ENCODE data around the gene VPS13C. TPM values are rescaled to one million over a fixed set of nuclear protein-coding genes. Genes with fewer than 3 reads are reported as not detected.

The VPS13C gene
- total RNA-seq, 3 donors from 2014 or later (not counting 1 experiment from before 2014, with no cell fraction given): 155 to 204 (median 164) TPM

DNA sequence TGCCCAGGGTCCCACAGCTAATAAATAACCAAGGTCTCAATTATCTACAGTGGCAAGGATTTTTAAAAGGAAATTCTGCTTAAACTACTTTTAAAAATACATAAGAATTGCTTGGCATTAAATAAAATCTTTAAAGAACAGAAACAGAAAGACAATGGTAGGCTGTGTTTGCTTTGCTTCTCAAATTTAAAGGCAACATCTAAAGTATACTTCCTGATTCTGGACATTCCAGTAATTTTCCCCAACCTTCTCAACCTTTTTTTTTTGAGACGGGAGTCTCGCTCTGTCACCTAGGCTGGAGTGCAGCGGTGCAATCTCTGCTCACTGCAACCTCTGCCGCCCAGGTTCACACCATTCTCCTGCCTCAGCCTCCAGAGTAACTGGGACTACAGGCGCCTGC, 5.3 kb downstream of the VPS13C start:
- 97% methylated on average over 5 of the region's 5 CpGs for WGBS (ENCODE audit: insufficient coverage)
- no peak for DNase-seq
- no peaks in the 10 kb centered on the region for H3K27me3 Mint-ChIP-seq (ENCODE audit: low read depth in 2 of 2)
- intact Hi-C loops (cut with micrococcal nuclease): no loop called here
- H3K27ac Mint-ChIP-seq: peak overlapping the region; percentile 62 to 82
- no peak overlapping the region for H3K4me3 Mint-ChIP-seq
- peaks cover 4% of the 10 kb centered on the region for H3K4me1 ChIP-seq (ENCODE audit: control insufficient read depth, insufficient read depth, low read length)
- no peaks in the 10 kb centered on the region for H3K9me3 Mint-ChIP-seq
- no peaks in the 10 kb centered on the region for H3K27me3 ChIP-seq (ENCODE audit: control insufficient read depth, insufficient read depth, low read length)
- no peak for ATAC-seq
- H3K36me3 Mint-ChIP-seq: no peaks in the 10 kb centered on the region
- TF ChIP-seq, protein P1, sequence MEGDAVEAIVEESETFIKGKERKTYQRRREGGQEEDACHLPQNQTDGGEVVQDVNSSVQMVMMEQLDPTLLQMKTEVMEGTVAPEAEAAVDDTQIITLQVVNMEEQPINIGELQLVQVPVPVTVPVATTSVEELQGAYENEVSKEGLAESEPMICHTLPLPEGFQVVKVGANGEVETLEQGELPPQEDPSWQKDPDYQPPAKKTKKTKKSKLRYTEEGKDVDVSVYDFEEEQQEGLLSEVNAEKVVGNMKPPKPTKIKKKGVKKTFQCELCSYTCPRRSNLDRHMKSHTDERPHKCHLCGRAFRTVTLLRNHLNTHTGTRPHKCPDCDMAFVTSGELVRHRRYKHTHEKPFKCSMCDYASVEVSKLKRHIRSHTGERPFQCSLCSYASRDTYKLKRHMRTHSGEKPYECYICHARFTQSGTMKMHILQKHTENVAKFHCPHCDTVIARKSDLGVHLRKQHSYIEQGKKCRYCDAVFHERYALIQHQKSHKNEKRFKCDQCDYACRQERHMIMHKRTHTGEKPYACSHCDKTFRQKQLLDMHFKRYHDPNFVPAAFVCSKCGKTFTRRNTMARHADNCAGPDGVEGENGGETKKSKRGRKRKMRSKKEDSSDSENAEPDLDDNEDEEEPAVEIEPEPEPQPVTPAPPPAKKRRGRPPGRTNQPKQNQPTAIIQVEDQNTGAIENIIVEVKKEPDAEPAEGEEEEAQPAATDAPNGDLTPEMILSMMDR (IDR thresholded peaks at IDR 0.05): no peak
- H3K9me3 ChIP-seq (ENCODE audit: control insufficient read depth, insufficient read depth, low read length): no peaks in the 10 kb centered on the region
- no peaks in the 10 kb centered on the region for H3K36me3 ChIP-seq (ENCODE audit: control insufficient read depth, insufficient read depth, low read length)
- H3K27ac ChIP-seq (ENCODE audit: low read length): no peak overlapping the region
- H3K4me1 Mint-ChIP-seq: peaks cover 60 to 71% of the 10 kb centered on the region in 2 donors
- no peak overlapping the region for H3K4me3 ChIP-seq (ENCODE audit: low read length)

DNA sequence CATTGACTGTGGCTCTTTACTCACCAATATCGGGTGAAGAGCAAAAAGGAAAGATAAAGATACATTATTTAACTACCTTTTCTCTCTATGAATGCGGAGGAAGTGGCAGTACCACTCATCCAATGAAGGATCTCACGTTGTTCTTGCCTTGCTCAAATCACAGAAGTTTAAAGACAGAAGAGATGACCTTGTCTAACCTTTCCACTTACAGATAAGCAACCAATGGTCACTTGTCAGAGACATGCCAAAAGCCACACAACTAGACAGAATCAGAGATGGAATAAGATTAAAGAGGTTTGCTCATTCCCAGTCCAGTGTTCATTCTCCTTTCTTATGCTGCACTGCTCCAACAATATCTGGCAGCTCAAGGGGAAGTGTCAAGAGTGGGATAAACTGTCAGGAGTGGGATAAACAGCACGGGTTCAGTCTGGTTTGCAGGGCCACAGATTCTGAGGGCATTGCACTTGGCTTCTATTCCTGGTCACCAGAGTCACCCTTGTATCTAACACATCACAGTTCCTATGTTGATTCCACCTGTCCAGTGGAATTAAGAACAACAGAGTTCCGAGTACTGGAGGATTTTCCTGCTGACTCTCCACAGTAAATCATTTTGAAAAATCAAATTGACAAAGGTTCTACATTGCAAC, 6.7 kb downstream of the VPS13C start:
- H3K4me1 Mint-ChIP-seq: peaks cover 60 to 64% of the 10 kb centered on the region in 2 donors
- intact Hi-C loops (cut with micrococcal nuclease): no loop called here
- H3K27ac Mint-ChIP-seq: peak overlapping the region; percentile 62 to 82
- Histone ChIP-seq H3K36me3 (ENCODE audit: control insufficient read depth, insufficient read depth, low read length) (no peaks in the 10 kb centered on the region), H3K4me3 (ENCODE audit: low read length) (no peak overlapping the region), H3K9me3 (ENCODE audit: control insufficient read depth, insufficient read depth, low read length) (no peaks in the 10 kb centered on the region), H3K4me1 (ENCODE audit: control insufficient read depth, insufficient read depth, low read length) (peaks cover 1% of the 10 kb centered on the region), H3K27me3 (ENCODE audit: control insufficient read depth, insufficient read depth, low read length) (no peaks in the 10 kb centered on the region), H3K27ac (ENCODE audit: low read length) (no peak overlapping the region)
- DNase-seq (no peak), ATAC-seq (no peak)
- 84% methylated on average over 5 of the region's 5 CpGs for WGBS (ENCODE audit: insufficient coverage)
- H3K27me3 Mint-ChIP-seq (ENCODE audit: low read depth in 2 of 2): no peaks in the 10 kb centered on the region
- H3K4me3 Mint-ChIP-seq: no peak overlapping the region
- no peaks in the 10 kb centered on the region for H3K9me3 Mint-ChIP-seq
- TF ChIP-seq, protein P1 (IDR thresholded peaks at IDR 0.05): no peak
- H3K36me3 Mint-ChIP-seq: no peaks in the 10 kb centered on the region

DNA sequence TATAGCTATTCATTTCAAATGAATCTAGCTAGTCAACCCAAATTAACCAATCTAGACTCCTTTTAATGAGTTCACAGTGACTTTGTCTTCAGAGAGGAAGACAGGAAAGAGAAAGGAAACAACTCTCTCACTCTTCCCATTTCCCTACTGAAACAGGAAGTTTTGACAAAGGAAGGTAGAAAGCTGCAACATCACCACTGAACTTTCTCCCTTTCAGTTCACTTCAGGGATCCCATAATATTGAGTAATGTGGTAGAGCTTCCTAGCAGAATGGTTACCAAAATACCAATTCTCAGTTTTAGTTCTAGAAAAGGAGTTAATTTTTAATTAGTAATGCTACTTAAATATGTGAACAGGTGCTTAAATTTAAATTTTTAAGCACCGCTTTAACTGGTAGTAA, 7.5 kb downstream of the VPS13C start:
- Histone ChIP-seq H3K36me3 (ENCODE audit: control insufficient read depth, insufficient read depth, low read length) (no peaks in the 10 kb centered on the region), H3K4me3 (ENCODE audit: low read length) (no peak overlapping the region), H3K27me3 (ENCODE audit: control insufficient read depth, insufficient read depth, low read length) (no peaks in the 10 kb centered on the region), H3K27ac (ENCODE audit: low read length) (no peak overlapping the region), H3K4me1 (ENCODE audit: control insufficient read depth, insufficient read depth, low read length) (no peaks in the 10 kb centered on the region), H3K9me3 (ENCODE audit: control insufficient read depth, insufficient read depth, low read length) (no peaks in the 10 kb centered on the region)
- Mint-ChIP-seq H3K4me1 (peaks cover 54 to 58% of the 10 kb centered on the region in 2 donors), H3K27ac (peak overlapping the region; percentile 62 to 82), H3K9me3 (no peaks in the 10 kb centered on the region), H3K4me3 (no peak overlapping the region), H3K27me3 (ENCODE audit: low read depth in 2 of 2) (no peaks in the 10 kb centered on the region), H3K36me3 (no peaks in the 10 kb centered on the region)
- ATAC-seq (no peak), DNase-seq (no peak)
- intact Hi-C loops (cut with micrococcal nuclease): no loop called here
- TF ChIP-seq, protein P1 (IDR thresholded peaks at IDR 0.05): no peak
- WGBS (ENCODE audit: insufficient coverage): no CpG with 5 or more reads among the region's 1 CpG

DNA sequence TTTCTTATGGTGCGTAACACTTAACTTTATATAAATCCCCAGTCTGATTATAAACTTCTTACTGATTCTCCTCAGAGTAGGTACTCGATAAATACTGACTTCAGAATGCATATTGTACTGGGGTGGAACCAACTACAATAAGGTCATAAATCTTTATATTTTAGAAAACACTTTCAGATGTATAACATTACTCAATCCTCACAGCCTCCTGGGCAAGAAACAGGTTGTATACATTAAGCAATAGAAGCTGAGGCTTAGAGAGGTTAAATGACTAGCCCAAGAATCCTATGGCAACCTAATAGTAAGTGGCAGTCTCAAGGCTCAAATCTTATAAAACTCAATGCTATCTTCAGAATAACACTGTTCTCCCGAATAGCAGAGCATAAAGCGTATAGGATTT, 9.1 kb downstream of the VPS13C start:
- Mint-ChIP-seq H3K27me3 (ENCODE audit: low read depth in 2 of 2) (no peaks in the 10 kb centered on the region), H3K4me1 (peaks cover 48 to 57% of the 10 kb centered on the region in 2 donors), H3K36me3 (no peaks in the 10 kb centered on the region), H3K4me3 (no peak overlapping the region), H3K27ac (peak overlapping the region; percentile 41 to 52), H3K9me3 (no peaks in the 10 kb centered on the region)
- Histone ChIP-seq H3K4me3 (ENCODE audit: low read length) (no peak overlapping the region), H3K4me1 (ENCODE audit: control insufficient read depth, insufficient read depth, low read length) (peaks cover 4% of the 10 kb centered on the region), H3K9me3 (ENCODE audit: control insufficient read depth, insufficient read depth, low read length) (no peaks in the 10 kb centered on the region), H3K36me3 (ENCODE audit: control insufficient read depth, insufficient read depth, low read length) (no peaks in the 10 kb centered on the region), H3K27ac (ENCODE audit: low read length) (no peak overlapping the region), H3K27me3 (ENCODE audit: control insufficient read depth, insufficient read depth, low read length) (no peaks in the 10 kb centered on the region)
- ATAC-seq (no peak), DNase-seq (no peak)
- TF ChIP-seq, protein P1 (IDR thresholded peaks at IDR 0.05): no peak
- WGBS (ENCODE audit: insufficient coverage): 95% methylated on average over 4 of the region's 4 CpGs
- intact Hi-C loops (cut with micrococcal nuclease): no loop called here
